ENCODE data around the gene ST6GALNAC5. TPM values are rescaled to one million over a fixed set of nuclear protein-coding genes. Genes with fewer than 3 reads are reported as not detected.
A peak's percentile ranks its signal among the peaks of the same experiment; 100 is the strongest.
"Not testable (repeated sequence)": the region's sequence is repeated elsewhere in the genome, so short reads cannot be mapped to it uniquely, and the experiment has no call there.

The ST6GALNAC5 gene
- total RNA-seq: not detected
- 0.10 TPM for polyA plus RNA-seq (2013, experiment 1 of 2)
- polyA plus RNA-seq (2013, experiment 2 of 2): 0.03 TPM
- 0 to 0.55 (median 0) reads per million in 172 experiments for total RNA-seq

GRCh38 chr1:76867342-76868130 lies at the start of gene ST6GALNAC5:
Gene ST6GALNAC5 (plus strand): TSS chr1:76867480.
- TF ChIP-seq CTCF (IDR thresholded peaks at IDR 0.05): no peak
- no peaks in the 10 kb centered on the region for H3K36me3 ChIP-seq (ENCODE audit: insufficient read depth, low read length)
- Mint-ChIP-seq H3K27me3 (peaks cover 76% of the 10 kb centered on the region), H3K27ac (no peak within 1 kb of the TSS), H3K36me3 (ENCODE audit: low read depth) (no peaks in the 10 kb centered on the region), H3K9me3 (no peaks in the 10 kb centered on the region), H3K4me1 (ENCODE audit: low read depth) (no peaks in the 10 kb centered on the region), H3K4me3 (peak within 1 kb of the TSS; percentile 71)
- H3K27me3 ChIP-seq (ENCODE audit: control insufficient read depth in 1 of 2, insufficient read depth in 2 of 2, low read length in 2 of 2): peaks cover 26 to 59% of the 10 kb centered on the region in 2 experiments
- peaks cover 20% of the 10 kb centered on the region for H3K4me1 ChIP-seq (ENCODE audit: insufficient read depth, low read length)
- POLR2A ChIA-PET: no interaction called here
- intact Hi-C loops (cut with DNase I, micrococcal nuclease): no loop called here
- ATAC-seq (ENCODE audit: poor library complexity): no peak
- peak within 1 kb of the TSS; percentile 46 for H3K4me3 ChIP-seq (ENCODE audit: low read length)
- CTCF ChIA-PET: no interaction called here
- peaks cover 0 to 18% of the 10 kb centered on the region in 2 experiments for H3K9me3 ChIP-seq (ENCODE audit: control insufficient read depth in 1 of 2, insufficient read depth in 1 of 2, low read length in 2 of 2)
- peak in 1 of 14 experiments; percentile 4 for DNase-seq
- H3K27ac ChIP-seq (ENCODE audit: low read depth in 1 of 2, low read length in 2 of 2): no peak within 1 kb of the TSS

DNA sequence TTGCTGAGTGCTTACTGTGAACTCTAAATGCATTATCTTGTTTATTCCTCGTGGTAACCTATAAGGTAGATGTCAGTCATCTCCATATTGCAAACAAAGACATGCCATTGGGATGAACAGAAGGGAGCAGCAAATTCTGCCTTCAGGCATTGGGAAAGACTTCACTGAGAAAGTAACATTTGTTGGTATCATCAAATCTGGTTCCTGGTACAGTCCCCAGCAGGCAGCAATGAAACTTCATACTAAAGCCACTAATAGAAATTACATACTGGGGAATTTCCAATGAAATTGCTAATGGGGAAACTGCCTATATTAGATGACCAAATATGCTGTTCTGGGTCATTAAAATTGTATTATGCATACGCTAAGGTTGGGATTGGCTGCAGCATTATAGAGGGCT lies 47.3 kb upstream of the ST6GALNAC5 start:
- CTCF ChIA-PET: interaction anchor here (0.6 kb wide), 1 partner anchor 276 kb away, joined by 3 read pairs; no protein-coding TSS in a partner anchor
- Mint-ChIP-seq H3K27me3 (peaks cover 22% of the 10 kb centered on the region), H3K9me3 (no peaks in the 10 kb centered on the region), H3K4me1 (ENCODE audit: low read depth) (no peaks in the 10 kb centered on the region), H3K27ac (no peak overlapping the region), H3K4me3 (no peak overlapping the region), H3K36me3 (ENCODE audit: low read depth) (no peaks in the 10 kb centered on the region)
- no peaks in the 10 kb centered on the region for H3K9me3 ChIP-seq (ENCODE audit: control insufficient read depth in 1 of 2, insufficient read depth in 1 of 2, low read length in 2 of 2)
- no peak overlapping the region for H3K4me3 ChIP-seq (ENCODE audit: low read length)
- POLR2A ChIA-PET: no interaction called here
- peaks cover 0 to 2% of the 10 kb centered on the region in 2 experiments for H3K27me3 ChIP-seq (ENCODE audit: control insufficient read depth in 1 of 2, insufficient read depth in 2 of 2, low read length in 2 of 2)
- DNase-seq (no peak), ATAC-seq (ENCODE audit: poor library complexity) (no peak)
- intact Hi-C loops (cut with DNase I, micrococcal nuclease): no loop called here
- no peaks in the 10 kb centered on the region for H3K4me1 ChIP-seq (ENCODE audit: insufficient read depth, low read length)
- TF ChIP-seq CTCF (IDR thresholded peaks at IDR 0.05): no peak
- no peak overlapping the region for H3K27ac ChIP-seq (ENCODE audit: low read depth in 1 of 2, low read length in 2 of 2)
- H3K36me3 ChIP-seq (ENCODE audit: insufficient read depth, low read length): no peaks in the 10 kb centered on the region

GRCh38 chr1:76822961-76823360 lies 44.3 kb upstream of the ST6GALNAC5 start:
- not testable (repeated sequence) for H3K27ac Mint-ChIP-seq
- CTCF ChIA-PET: interaction anchor here (1.4 kb wide), 1 partner anchor 20 kb away, joined by 3 read pairs; no protein-coding TSS in a partner anchor

More at GRCh38 chr1:76822961-76823360, 44.3 kb upstream of the ST6GALNAC5 start:
- POLR2A ChIA-PET; H3K4me3 Mint-ChIP-seq; H3K36me3 Mint-ChIP-seq (ENCODE audit: low read depth); H3K9me3 ChIP-seq (ENCODE audit: control insufficient read depth in 1 of 2, insufficient read depth in 1 of 2, low read length in 2 of 2); intact Hi-C loops (cut with DNase I, micrococcal nuclease); H3K36me3 ChIP-seq (ENCODE audit: insufficient read depth, low read length); H3K4me1 ChIP-seq (ENCODE audit: insufficient read depth, low read length); H3K27ac ChIP-seq (ENCODE audit: low read depth in 1 of 2, low read length in 2 of 2); H3K27me3 ChIP-seq (ENCODE audit: control insufficient read depth in 1 of 2, insufficient read depth in 2 of 2, low read length in 2 of 2); DNase-seq; ATAC-seq (ENCODE audit: poor library complexity); H3K9me3 Mint-ChIP-seq; H3K4me1 Mint-ChIP-seq (ENCODE audit: low read depth); H3K4me3 ChIP-seq (ENCODE audit: low read length): not testable (repeated sequence)
- H3K27me3 Mint-ChIP-seq: peaks cover 14% of the 10 kb centered on the region
